Stimulated activated naive CD4-positive, alpha-beta T cell treated with Interleukin-2 at 50 U/mL for 16 hours (primary cell): ENCODE data around the gene DPM2.
A peak's percentile ranks its signal among the peaks of the same experiment; 100 is the strongest.

Experiments
- DNase-seq: peaks from one replicate; lab custom pipeline; 2025; lab: John Stamatoyannopoulos, UW

The DPM2 gene

DNA sequence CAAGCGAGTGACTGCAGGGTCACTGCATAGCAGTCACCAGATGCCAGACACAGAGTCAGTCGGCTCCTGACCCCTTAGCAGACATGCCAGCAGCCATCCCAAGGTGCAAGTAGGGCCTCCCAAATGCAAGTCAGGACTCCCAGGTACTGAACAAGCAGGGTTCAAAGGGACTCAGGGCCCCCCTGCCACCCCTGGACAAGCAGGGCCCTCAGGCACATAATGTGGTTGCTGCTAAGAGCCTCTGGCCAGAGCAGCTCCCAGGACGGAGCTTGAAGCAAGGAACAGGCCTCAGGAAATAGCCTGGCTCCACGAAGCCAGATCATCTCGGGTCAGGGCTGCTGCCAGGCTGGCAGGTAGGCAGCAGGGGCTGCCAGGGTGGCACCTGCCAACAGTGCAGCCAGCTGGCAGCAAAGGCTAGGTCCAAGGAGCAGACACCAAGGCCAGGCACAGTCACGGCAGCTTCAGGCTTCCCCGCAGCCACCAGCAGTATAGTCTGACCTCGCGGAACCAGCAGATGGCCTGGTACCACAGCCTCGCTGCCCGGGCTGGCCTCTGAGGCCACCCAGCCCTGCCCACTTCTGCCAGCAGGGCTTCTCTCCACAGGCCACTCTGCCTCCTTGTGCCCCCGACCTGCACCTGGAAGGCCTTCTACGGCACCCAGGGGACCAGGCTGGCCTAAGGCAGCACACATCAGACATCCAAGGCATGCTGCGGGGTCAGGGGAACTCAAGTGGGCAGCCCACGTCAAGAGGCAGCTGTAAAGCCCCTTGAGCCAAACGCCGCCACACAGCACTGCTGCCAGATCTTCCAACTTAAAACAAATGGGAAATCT is 35.7 kb upstream of the DPM2 start:
- DNase-seq = no peak

DNA sequence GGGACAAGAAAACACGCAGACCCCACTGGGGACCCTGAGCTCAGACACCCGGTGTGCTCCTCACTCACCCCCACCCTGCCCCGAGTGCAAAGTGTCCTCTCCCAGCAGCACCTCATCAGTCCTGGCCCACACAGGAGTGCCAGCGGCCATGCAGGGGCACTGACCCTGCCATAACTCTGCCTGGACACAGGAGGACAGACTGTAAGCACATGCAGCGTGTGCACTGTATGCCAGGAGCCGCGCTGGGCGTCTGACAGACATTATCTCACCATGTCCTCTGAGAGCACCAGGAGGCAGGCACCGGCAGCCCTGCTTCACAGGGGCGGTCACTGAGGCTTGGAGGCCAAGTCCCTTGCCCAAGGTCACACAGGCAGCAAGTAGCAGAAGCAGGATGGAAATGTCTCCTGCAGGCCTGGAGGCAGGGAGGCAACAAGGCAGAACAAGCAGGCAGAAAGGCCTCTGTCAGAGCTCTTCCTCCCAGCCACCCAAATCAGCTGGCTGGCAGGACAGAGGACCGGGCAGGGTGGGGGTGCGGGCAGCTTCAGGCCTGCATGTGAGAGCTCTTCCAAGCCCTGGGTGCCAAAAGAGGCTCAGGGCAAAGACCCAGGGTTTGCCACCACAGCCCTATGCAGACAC is 34.7 kb upstream of the DPM2 start:
- no peak for DNase-seq

DNA sequence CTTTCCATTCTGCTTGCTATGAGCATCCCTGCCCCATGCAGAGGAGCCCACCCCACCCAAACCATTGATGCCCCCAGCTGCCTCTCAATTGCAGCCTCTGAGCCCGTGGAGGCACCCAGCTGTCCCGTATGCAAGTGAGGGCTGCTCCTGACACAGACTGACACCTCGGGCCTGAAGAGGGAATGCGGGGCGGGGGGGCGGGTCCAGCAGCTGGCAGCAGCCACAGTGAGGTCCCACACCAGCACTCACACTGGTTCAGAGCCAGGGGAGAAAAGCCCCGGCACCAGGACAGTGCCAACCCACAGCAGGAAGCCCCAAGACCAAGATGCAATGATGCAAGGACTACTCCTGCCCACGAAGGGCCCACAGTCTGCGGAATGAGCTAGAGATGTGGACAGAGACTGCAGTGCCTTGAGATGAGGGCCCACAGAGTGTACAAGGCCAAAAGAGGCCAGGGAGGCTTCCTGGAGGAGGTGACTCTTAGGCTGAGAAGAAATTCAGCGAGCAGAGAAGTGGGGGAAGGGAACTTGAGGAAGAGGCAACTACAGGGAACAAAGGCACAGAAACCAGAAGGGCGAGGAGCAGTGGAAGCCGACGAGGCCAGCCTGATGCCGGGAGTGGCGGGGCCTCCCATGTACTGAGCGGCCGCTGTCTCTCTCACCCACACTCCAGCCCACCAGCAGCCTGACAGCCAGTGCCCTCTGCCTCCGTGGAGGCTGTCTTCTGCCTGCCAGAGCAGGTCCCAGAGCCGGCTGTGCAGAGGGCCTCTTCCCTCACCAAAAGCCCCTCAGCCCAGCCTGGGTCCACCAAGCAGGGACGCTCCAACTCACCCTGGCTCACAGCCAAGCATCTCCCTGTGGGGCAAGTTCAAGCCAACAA is 33.9 kb upstream of the DPM2 start:
- DNase-seq = peak; percentile 35

DNA sequence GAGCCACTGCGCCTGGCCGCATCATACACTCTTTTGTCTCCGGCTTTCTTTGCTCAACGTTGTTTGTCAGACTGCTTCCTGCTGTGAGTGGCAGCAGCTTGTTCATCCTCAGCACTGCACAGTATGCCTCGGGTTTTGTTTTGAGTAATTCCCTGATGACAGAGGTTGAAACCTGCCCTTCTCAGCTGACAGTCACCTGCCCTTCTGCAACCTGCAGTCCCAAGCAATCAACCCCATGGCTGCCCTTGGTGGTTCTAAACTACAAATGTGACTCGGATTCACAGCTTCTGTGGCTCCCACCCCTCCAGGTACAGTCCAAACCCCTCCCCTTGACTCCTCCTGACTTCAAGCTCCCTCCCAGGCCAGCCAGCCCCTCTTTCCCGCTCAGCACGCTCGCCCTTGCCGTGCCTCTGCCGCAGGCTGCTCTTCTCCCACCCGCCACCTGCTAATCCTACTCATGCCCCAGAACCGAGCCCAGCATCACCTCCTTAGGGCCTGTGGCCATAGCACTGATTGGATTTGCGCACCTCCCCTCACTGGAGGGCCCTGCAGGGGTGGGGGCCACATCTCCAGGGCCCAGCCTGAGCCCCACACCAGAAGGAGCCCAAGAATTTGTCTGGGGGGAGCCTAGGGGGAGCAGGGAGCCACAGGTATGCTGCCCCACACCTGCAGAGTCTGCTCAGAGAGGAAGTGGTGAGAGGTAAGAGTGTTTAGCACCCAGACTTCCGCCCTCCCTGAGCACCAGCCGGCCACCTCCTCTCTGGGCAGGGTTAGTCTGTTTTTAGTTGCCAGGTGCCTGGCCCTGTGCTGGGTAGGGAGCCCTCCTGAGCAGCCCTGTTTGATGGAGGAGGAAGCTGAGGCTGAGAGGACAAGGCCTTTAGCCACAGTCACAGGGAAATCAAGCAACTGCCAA is 33.0 kb upstream of the DPM2 start:
- DNase-seq = peak; percentile 72

DNA sequence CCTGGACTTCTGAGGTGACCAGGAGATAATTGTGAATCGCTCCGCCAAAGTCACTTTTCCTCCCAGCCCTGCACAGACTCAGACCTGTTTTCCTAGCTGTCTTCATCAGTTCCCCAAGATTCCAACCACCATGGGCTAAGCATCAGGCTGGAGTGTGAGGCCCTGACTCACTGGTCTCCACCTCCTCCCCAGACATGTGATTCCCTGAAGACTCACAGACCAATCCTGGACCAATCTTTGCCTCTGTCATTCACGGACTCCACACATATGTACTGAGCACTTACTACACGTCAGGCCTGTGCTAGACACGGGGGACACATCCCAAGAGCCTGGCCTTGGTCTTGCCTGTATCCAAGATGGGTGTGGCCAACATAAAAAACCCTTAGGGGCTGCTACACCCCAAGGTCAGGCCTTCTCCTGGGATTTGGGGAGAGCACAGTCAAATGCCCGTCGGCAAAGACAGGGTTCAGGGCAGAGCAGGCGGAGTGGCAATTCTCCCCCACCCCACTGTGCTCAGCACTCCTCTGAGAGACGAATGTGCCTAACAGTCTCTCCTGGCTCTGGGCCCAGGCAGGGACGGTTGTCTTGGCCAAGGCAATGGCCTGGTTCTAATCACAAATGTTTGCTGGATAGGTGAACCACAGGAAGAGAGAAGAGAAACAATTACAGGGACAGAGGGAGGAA is 31.2 kb upstream of the DPM2 start:
- DNase-seq = no peak

DNA sequence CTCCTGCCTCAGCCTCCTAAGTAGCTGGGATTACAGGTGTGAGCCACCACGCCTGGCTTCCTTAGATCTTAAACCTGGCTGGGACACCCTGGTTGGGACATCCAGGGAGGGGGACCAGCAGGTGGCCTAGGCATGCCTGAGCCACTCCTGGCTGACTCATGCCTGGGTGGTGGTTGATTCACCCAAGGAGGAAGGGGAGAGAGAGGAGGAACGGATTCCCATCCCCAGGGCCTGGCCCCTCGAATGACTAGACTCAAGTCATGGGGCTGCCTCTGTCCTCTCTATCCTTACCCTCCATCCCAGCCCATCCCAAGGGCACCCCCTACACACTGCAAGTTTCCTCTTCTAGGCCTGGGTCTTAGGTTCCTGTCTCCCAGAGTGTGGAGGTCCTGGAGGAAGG is 30.4 kb upstream of the DPM2 start:
- DNase-seq = peak; percentile 31

DNA sequence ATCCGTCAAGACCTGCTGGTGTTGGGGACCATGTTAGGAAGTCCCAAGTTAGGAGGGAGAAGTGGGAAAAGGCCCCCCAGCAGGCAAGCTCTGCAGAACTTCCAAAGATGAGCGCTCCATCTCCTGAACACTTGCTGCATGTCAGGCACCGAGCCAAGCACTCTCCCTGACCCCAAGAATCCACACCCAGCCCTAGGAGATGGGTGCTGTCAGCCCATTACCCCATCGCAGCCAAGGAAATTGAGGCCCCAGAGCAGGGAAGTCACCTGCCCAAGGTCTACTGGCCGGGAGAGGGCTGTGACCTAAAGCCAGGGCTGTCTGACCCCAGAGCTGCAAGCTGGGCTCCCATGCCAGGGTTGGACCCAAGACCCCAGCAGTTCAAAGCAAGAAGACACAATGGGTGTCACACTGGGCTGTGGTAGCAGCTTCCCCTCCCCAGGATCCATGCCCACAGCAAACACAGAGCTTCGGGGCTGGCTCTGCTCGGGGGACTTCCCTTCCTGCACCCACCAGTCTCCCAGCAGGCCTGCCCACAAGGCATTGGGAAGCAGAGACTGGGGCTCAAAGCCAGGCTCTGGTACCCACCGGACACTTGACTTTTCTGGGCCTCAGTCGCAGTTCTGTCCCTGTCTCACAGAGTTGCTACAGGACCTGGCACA is 29.6 kb upstream of the DPM2 start:
- no peak for DNase-seq

DNA sequence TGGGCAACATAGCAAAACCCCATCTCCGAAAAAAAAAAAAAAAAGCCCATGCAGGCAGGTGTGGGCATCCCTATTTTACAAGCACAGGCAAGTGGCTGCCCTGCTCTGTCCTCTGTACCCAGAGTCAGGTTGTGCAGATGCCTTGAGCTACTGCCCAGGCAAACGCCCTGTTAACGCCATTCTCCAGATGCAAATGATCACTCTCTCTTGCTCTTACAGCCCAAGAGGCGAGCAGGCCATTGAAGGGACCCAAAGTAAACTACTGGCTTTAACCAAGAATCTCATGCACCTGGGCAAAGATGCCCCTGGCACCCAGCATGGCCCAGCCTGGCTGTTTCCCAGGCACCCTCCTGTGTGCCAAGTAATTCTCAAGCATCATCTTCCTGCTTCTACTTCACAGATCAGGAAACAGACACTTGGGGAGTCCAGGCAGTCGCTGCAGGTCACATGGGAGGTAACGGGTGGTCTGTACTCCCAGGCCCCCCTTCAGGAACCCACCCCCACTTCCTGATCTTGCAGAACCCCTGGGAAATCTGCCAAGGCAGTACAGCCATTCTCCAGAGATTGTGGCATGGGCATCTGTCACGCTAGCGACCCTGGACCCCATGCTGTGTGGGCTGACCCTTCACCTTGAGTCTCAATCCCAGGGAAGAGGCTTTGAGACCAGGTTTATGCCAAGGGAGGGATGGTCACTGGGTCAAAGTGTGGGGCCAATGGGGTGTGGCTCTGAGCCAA is 28.9 kb upstream of the DPM2 start:
- DNase-seq = no peak

DNA sequence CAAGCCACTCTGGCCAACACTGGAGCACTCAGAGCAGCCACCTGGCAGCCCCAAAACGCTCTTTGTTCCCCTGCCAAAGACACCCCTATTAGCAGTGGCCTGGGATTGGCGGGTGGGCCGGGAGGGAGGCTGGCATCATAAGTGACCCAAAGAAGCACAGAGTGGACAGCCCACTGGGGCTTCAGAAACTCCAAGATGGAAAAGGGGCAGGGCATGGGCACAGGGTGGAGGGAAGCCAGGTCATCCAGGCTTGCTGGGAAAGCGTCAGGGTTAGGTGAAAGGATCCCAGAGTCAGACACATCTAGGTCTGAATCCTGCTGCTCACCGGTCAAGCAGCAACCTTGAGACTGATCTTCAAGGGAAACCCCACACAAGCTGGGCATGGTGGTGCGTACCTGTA is 28.3 kb upstream of the DPM2 start:
- DNase-seq = no peak

DNA sequence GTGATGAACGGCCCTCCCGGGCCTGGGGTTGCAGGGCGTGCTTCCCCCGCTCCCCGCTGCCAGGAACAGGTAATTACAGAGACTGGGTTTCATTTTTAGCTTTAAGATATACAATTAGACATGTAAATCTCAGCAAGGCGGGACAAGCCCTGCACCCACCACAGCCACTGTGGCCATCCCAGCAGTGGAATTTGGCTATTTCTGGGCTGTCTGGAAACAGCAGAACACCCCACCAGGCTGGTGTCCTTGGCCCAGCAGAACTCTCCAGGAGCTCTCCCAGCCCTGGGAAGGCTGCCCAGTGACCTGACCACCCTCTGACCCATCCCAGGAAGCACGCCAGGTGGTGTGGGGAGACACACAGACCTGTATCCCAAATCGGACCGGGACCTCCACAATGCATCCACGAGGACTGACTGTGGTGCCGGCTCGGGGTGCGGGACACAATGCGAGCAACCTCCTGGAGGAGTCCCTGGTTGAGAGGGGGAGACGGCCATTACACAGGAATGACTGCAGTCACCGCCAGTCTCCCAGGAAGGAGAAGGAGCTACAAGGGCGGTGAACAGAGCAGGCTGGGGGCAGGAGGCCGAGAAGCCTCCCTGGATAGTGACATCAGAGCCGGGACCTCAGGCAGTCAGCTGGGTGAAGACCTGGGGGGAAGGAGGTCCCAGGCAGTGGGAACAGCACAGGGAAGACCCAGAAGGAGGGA is 25.9 kb upstream of the DPM2 start:
- DNase-seq = no peak

DNA sequence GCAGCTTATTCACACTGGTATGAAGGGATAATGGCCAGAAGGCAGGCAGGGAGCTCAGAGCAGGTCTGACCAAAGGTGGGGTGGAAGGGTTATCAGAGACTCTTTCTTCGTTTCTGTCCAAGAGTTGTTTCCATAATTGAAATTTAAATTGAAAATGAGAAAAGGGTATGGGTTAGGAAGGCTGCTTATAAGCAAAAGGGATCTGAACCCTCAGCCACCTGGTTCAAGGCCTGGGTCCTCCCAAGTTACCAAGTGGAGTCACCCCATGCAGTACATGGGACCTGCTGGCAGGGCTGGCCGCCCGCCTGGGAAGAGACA is 25.3 kb upstream of the DPM2 start:
- no peak for DNase-seq

DNA sequence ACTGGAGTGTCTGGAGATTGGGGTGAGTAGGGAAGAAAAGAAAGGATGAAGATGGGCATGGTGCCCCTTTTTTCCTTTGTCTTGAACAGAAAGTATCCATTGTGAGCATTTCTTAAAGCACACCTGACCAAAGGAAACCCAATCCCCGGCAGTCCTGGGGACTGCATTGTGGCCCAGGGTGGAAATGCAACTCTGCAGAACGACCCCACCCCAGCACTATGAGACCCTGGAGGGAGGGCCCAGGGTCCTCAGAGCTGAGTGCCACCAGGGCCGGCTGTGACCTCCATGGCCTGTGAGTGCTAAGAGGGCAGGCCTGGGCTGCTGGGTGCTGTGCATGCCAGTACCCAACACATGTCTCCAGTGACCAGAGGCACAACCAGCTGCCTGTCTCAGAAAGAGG is 24.6 kb upstream of the DPM2 start:
- no peak for DNase-seq

DNA sequence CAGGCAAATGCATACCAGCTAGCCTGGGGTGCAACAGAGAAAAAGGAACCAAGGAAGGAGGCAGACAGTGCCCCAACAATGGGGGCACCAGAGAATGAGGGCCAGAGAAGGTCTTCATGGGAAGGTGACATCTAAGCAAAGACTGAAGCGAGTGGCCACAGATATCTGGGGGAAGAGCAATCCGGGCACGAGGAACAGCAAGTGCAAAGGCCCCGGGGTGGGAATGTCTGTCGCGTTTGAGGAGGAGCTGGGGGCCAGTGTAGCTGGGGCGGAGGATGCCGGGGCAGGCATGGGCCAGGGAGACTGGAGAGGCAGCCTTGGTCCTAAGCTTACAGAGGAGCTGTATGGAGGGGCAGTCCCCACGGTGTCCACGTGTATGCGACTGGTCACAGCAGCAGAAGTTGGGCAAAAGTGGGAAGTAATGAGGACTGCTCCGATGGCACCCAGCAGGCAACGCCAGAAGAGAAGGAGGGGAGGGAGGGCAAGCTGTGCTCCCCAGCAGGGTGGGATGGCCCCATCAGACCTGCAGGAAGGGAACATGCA is 24.0 kb upstream of the DPM2 start:
- DNase-seq = no peak

DNA sequence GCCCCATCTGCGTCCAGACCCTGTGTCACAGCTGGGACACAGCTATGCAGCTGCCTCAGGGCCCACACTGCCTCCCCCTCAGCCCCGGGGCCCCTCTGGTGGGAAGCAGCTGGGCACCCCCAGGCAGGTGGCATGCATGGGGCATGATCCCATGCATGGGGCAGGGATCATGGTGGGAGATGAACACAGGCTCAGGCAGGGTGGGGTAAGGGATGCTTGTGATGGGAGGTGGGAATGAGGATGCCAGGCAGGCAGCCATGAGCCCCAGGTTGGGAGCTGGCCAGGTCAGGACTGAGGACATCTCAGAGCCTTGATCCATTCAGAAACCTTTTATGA is 23.5 kb upstream of the DPM2 start:
- no peak for DNase-seq

DNA sequence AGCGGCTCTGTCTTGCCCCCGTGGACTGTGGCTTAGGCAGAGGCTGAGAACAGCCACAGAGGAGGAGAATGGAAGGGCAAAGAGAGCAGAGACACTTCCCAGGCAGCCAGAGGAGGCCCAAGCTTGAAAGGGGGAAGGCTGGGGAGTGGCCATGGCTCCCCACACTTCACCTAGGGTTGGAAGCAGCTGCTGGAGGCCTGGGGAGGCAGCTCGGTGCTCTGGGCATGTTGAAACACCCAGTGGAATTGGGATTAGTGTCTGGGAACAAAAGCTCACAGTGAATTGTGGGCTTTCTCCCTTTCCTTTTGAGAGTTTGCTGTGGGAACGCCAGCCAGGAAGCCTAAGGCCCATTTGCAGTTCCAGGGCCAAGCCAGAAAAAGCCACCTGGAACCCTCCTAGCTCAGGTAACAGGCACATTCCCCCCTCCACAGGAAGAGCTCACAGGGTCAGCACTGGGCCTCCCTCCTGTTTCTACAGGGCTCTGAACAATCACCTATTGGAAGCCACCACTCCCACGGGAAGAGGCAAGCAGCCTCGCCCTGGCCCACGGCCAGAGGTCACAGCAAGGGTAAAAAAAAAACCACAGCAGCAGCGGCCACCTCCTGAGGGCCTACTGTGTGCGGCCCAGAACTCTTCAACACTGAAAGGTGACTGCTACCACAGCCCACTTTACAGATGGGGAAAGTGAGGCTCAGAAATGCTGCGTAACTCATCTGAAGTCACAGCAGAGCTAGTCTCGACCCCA is 22.9 kb upstream of the DPM2 start:
- DNase-seq = no peak

DNA sequence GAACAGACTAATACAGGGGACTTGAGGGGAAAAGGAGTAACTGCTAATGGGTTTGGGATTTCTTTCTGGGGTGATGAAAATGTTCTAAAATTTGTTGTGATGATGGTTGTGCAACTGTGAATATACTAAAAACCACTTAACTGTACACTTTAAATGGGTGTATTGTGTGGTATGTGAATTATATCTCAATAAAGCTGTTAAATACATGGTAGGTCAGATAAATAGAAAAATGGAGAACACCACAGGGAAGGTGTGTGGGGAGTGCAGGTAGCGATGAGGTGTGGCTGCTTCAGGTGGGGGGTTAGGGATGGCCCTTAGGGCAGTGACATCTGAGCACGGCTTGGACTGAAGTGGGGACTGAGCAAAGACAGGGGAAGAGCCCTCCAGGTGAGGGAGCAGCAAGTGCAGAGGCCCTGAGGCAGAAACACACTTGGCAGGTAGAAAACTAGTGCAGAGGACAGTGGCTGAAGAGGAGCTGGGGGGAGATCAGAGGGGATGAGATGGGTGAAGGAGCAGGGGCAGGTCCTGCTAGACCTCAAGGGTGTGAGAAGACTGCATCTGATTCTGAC is 22.3 kb upstream of the DPM2 start:
- no peak for DNase-seq

DNA sequence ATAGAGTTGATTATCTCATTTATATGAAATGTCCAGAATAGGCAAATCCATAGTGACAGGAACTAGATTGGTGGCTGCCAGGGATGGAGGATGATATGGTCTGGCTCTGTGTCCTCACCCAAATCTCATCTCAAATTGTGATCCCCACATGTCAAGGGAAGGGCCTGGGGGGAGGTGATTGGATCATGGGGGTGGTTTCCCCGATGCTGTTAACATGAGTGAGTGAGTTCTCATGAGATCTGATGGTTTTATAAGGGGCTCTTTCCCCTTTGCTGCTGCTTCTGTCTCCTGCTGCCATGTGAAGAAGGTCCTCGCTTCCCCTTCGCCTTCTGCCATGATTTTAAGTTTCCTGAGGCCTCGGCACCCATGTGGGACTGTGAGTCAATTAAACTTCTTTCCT is 21.7 kb upstream of the DPM2 start:
- no peak for DNase-seq

DNA sequence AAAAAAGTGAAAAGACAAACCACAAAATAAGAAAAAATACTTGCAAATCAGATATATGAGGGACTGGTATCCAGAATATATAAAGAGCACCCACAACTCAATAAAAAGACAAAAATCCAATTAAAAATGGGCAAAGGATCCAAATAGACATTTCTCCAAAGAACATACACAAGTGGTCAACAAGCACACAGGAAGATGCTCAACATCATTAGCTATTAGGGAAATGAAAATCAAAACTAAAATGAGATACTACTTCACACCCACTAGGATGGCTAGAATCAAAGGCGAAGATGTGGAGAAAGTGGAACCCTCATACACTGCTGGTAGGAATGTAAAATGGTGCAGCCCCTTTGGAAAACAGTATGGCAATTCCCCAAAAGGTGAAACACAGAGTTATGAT is 21.1 kb upstream of the DPM2 start:
- no peak for DNase-seq
